ENCODE data around the gene LRRC32. TPM values are rescaled to one million over a fixed set of nuclear protein-coding genes. Genes with fewer than 3 reads are reported as not detected.

LRRC32 gene
- total and polyA plus RNA-seq, 10 of the 15 experiments (the other 5 are each of a cell fraction or from before 2014, with no cell fraction given), result 0.56 to 20.8 (median 7.4) TPM

DNA sequence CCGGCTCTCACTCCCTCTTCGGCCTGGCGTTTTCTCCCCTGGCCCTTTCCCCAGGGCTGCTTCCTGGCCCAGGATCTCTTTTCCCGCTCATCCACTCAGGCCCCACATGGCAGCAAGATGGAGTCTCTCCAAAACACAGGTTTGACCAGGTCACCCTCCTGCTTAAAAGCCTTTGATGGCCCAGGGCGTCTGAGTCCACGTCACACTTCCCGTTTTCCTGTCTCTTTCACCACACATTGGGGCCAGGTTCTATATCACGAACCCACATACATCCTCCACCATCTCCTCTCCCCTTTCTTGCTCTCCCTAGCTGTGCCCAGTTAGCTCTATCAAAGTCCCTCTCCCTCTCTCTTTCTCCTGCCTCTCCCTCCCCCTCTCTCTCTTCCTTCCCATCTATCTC is 7.8 kb upstream of the LRRC32 start:
- H3K79me2 ChIP-seq (ENCODE audit: control insufficient read depth, insufficient read depth, low read length), result no peaks in the 10 kb centered on the region
- RAD21 ChIA-PET (ENCODE audit: unreplicated experiment), result interaction anchor here (0.8 to 14.5 kb wide), 3 partner anchors 49 to 79 kb away, joined by 3 to 187 read pairs (median 18); no protein-coding TSS in a partner anchor

DNA sequence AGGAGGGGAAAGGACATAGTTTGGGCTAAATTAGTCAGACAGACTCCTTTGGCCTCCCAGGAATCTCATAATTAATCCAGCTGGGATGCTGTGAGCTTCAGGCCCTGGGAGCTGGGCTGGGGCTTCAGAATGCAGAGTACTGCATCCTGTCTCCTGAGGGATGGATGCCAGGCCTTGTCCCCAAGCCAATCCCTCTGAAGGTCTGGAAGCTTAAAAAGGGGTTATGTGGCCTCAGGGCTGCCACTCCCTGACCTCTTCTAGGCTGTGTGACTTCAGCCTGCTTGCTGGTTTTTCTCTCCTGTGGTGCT is 6.9 kb upstream of the LRRC32 start:
- Histone ChIP-seq H3K36me3 (ENCODE audit: control insufficient read depth in 2 of 2, insufficient read depth in 2 of 2, low read length in 1 of 2) (no peaks in the 10 kb centered on the region), H3K4me3 (no peak overlapping the region), H3K9me3 (replicated peaks; ENCODE audit: control insufficient read depth, insufficient read depth, low read length) (no peaks in the 10 kb centered on the region), H3K27me3 (replicated peaks in 1 of 2; ENCODE audit: control insufficient read depth in 2 of 2, insufficient read depth in 2 of 2, low read length in 1 of 2) (no peaks in the 10 kb centered on the region), H3K4me1 (ENCODE audit: control insufficient read depth, insufficient read depth, low read length) (peaks cover 36% of the 10 kb centered on the region), H3K27ac (ENCODE audit: control insufficient read depth, insufficient read depth) (no peak overlapping the region), H3K79me2 (ENCODE audit: control insufficient read depth, insufficient read depth, low read length) (no peaks in the 10 kb centered on the region), H2AFZ (ENCODE audit: control insufficient read depth, low read depth, low read length) (no peak overlapping the region), H4K20me1 (ENCODE audit: control insufficient read depth, insufficient read depth) (no peaks in the 10 kb centered on the region), H3K9ac (ENCODE audit: control insufficient read depth, insufficient read depth, low read length) (no peak overlapping the region), H3K4me2 (ENCODE audit: control insufficient read depth, insufficient read depth) (no peak overlapping the region)
- intact Hi-C loops (cut with micrococcal nuclease; ENCODE audit: unreplicated experiment) (loop anchor here (10.0 kb wide), 1 partner anchor 303 kb away; no protein-coding TSS in a partner anchor), in situ Hi-C loops (cut with MboI) (loop anchor here (10.0 kb wide), 1 partner anchor 443 kb away; no protein-coding TSS in a partner anchor)
- FAIRE-seq, result no peak
- no peak for ATAC-seq
- ChIA-PET CTCF (interaction anchor here (4.7 to 17.2 kb wide), 2 partner anchors 65 to 77 kb away, joined by 26 to 273 read pairs; no protein-coding TSS in a partner anchor), RAD21 (ENCODE audit: unreplicated experiment) (interaction anchor here (4.1 to 14.5 kb wide), 2 partner anchors 67 to 78 kb away, joined by 18 to 187 read pairs; no protein-coding TSS in a partner anchor), SMC1A (ENCODE audit: uncharacterized antibody, unreplicated experiment) (interaction anchor here (0.9 to 5.5 kb wide), 6 partner anchors 10 to 79 kb away, joined by 3 to 76 read pairs (median 4); no protein-coding TSS in a partner anchor), POLR2A (no interaction called here)
- no peak for DNase-seq (ENCODE audit: low read depth, low spot score)
- TF ChIP-seq POLR2A (IDR thresholded peaks at IDR 0.05; ENCODE audit: low read depth, low read length), result no peak
- no TSS peak for BruUV-seq (replicated peaks)

More for the DNA sequence above, 7.8 kb upstream of the LRRC32 start:
- H2AFZ ChIP-seq (ENCODE audit: control insufficient read depth, low read depth, low read length), result no peak overlapping the region
- H3K4me1 ChIP-seq (ENCODE audit: control insufficient read depth, insufficient read depth, low read length), result peaks cover 27% of the 10 kb centered on the region
- DNase-seq (ENCODE audit: low read depth, low spot score), result no peak
- no peak overlapping the region for H3K4me3 ChIP-seq
- H3K9me3 ChIP-seq (replicated peaks; ENCODE audit: control insufficient read depth, insufficient read depth, low read length), result no peaks in the 10 kb centered on the region
- CTCF ChIA-PET, result interaction anchor here (1.1 to 17.2 kb wide), 3 partner anchors 66 to 232 kb away, joined by 3 to 273 read pairs (median 26); no protein-coding TSS in a partner anchor
- no peak overlapping the region for H3K9ac ChIP-seq (ENCODE audit: control insufficient read depth, insufficient read depth, low read length)
- SMC1A ChIA-PET (ENCODE audit: uncharacterized antibody, unreplicated experiment), result interaction anchor here (1.0 to 5.5 kb wide), 4 partner anchors 9 to 79 kb away, joined by 3 to 76 read pairs (median 6); no protein-coding TSS in a partner anchor
- H3K27me3 ChIP-seq (replicated peaks in 1 of 2; ENCODE audit: control insufficient read depth in 2 of 2, insufficient read depth in 2 of 2, low read length in 1 of 2), result no peaks in the 10 kb centered on the region; a peak in 1 of 4 replicates
- ATAC-seq, result no peak
- H3K27ac ChIP-seq (ENCODE audit: control insufficient read depth, insufficient read depth), result no peak overlapping the region
- BruUV-seq (replicated peaks), result no TSS peak
- H3K4me2 ChIP-seq (ENCODE audit: control insufficient read depth, insufficient read depth), result no peak overlapping the region
- no peak for FAIRE-seq
- POLR2A ChIA-PET, result no interaction called here
- intact Hi-C loops (cut with micrococcal nuclease; ENCODE audit: unreplicated experiment), result loop anchor here (10.0 kb wide), 1 partner anchor 304 kb away; no protein-coding TSS in a partner anchor
- peak; percentile 40; the same call in 1 of the 2 replicates for TF ChIP-seq SPI1 (IDR thresholded peaks at IDR 0.05; ENCODE audit: borderline replicate concordance, insufficient read depth, low read depth, low read length)
- no peak for TF ChIP-seq RELA (IDR thresholded peaks at IDR 0.05; ENCODE audit: borderline replicate concordance, partially characterized antibody)
- 0 out of 2 replicates have a peak, but pooled peaks have one; percentile 21 for TF ChIP-seq CREB1 (IDR thresholded peaks at IDR 0.05; ENCODE audit: low read depth)
- TF ChIP-seq RUNX3 (IDR thresholded peaks at IDR 0.05; ENCODE audit: low read length), result peak; percentile 11; the same call in 1 of the 2 replicates
- in situ Hi-C loops (cut with MboI), result loop anchor here (10.0 kb wide), 1 partner anchor 444 kb away; no protein-coding TSS in a partner anchor
- no peaks in the 10 kb centered on the region for H3K36me3 ChIP-seq (ENCODE audit: control insufficient read depth in 2 of 2, insufficient read depth in 2 of 2, low read length in 1 of 2)
- 63% methylated on average over 8 of the region's 8 CpGs for WGBS (ENCODE audit: insufficient coverage, insufficient replicate concordance, low lambda C conversion rate, missing lambda C conversion rate)
- H4K20me1 ChIP-seq (ENCODE audit: control insufficient read depth, insufficient read depth), result no peaks in the 10 kb centered on the region
